ENCODE measurements around the gene COL8A1.

COL8A1 gene

DNA sequence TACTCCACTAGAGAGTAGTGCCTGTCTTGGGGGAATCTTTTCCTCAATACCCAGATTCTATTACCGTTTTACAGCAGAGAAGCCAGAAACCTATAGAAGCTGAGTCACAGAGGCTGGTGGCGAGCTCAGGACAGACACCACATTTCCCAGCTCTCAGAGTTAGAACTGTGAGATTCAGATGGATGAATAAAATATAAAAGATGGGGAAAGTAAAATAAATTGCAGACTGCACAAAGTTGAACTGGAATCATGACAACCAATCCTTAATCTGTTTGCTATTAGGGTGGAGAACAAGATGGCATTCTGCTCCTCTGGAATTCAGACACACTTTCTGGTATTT is 138.8 kb downstream of the COL8A1 start:
- no peak overlapping the region for H2AFZ ChIP-seq (ENCODE audit: low read length)
- no peak overlapping the region for H3K4me2 ChIP-seq (ENCODE audit: low read depth, low read length)
- TF ChIP-seq, protein P1, sequence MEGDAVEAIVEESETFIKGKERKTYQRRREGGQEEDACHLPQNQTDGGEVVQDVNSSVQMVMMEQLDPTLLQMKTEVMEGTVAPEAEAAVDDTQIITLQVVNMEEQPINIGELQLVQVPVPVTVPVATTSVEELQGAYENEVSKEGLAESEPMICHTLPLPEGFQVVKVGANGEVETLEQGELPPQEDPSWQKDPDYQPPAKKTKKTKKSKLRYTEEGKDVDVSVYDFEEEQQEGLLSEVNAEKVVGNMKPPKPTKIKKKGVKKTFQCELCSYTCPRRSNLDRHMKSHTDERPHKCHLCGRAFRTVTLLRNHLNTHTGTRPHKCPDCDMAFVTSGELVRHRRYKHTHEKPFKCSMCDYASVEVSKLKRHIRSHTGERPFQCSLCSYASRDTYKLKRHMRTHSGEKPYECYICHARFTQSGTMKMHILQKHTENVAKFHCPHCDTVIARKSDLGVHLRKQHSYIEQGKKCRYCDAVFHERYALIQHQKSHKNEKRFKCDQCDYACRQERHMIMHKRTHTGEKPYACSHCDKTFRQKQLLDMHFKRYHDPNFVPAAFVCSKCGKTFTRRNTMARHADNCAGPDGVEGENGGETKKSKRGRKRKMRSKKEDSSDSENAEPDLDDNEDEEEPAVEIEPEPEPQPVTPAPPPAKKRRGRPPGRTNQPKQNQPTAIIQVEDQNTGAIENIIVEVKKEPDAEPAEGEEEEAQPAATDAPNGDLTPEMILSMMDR (IDR thresholded peaks at IDR 0.05; ENCODE audit: low read length): no peak
- no peak for TF ChIP-seq EZH2 (optimal IDR thresholded peaks at IDR 0.05; ENCODE audit: low read depth, low read length)
- TF ChIP-seq EZH2phosphoT487 (IDR thresholded peaks at IDR 0.05; ENCODE audit: low read length): no peak
- no peak overlapping the region for H3K27ac ChIP-seq (ENCODE audit: low read length)
- no peak overlapping the region for H3K9ac ChIP-seq (ENCODE audit: low read length)
- H3F3A ChIP-seq (ENCODE audit: insufficient read depth, low read length): no peaks in the 10 kb centered on the region
- H3K9me2 ChIP-seq (replicated peaks; ENCODE audit: insufficient read depth, low read length): no peaks in the 10 kb centered on the region
- no peaks in the 10 kb centered on the region for H3K9me3 ChIP-seq (replicated peaks; ENCODE audit: insufficient read depth, low read length)
- no peaks in the 10 kb centered on the region for H3K36me3 ChIP-seq (replicated peaks; ENCODE audit: insufficient read depth, low read length)
- no peaks in the 10 kb centered on the region for H4K20me1 ChIP-seq (ENCODE audit: insufficient read depth, low read length)
- H3K4me1 ChIP-seq (ENCODE audit: low read length): no peaks in the 10 kb centered on the region
- H3K4me3 ChIP-seq (ENCODE audit: low read length): no peak overlapping the region
- H3K79me2 ChIP-seq (ENCODE audit: low read length): no peaks in the 10 kb centered on the region
- no peak for DNase-seq
- H3K27me3 ChIP-seq (replicated peaks; ENCODE audit: insufficient read depth, low read length): no peaks in the 10 kb centered on the region

GRCh38 chr3:99777708-99778107 is 139.3 kb downstream of the COL8A1 start:
- Histone ChIP-seq H3K4me2 (ENCODE audit: low read depth, low read length) (no peak overlapping the region), H3K4me3 (ENCODE audit: low read length) (no peak overlapping the region), H3K79me2 (ENCODE audit: low read length) (no peaks in the 10 kb centered on the region), H2AFZ (ENCODE audit: low read length) (no peak overlapping the region), H3K27ac (ENCODE audit: low read length) (no peak overlapping the region), H3K9me3 (replicated peaks; ENCODE audit: insufficient read depth, low read length) (no peaks in the 10 kb centered on the region), H3K9ac (ENCODE audit: low read length) (no peak overlapping the region), H3K36me3 (replicated peaks; ENCODE audit: insufficient read depth, low read length) (no peaks in the 10 kb centered on the region), H3F3A (ENCODE audit: insufficient read depth, low read length) (no peaks in the 10 kb centered on the region), H3K4me1 (ENCODE audit: low read length) (no peaks in the 10 kb centered on the region), H3K9me2 (replicated peaks; ENCODE audit: insufficient read depth, low read length) (no peaks in the 10 kb centered on the region), H4K20me1 (ENCODE audit: insufficient read depth, low read length) (no peaks in the 10 kb centered on the region), H3K27me3 (replicated peaks; ENCODE audit: insufficient read depth, low read length) (no peaks in the 10 kb centered on the region)
- TF ChIP-seq EZH2 (optimal IDR thresholded peaks at IDR 0.05; ENCODE audit: low read depth, low read length) (no peak), EZH2phosphoT487 (IDR thresholded peaks at IDR 0.05; ENCODE audit: low read length) (no peak)
- TF ChIP-seq, protein P1 (IDR thresholded peaks at IDR 0.05; ENCODE audit: low read length): no peak
- DNase-seq: no peak

DNA sequence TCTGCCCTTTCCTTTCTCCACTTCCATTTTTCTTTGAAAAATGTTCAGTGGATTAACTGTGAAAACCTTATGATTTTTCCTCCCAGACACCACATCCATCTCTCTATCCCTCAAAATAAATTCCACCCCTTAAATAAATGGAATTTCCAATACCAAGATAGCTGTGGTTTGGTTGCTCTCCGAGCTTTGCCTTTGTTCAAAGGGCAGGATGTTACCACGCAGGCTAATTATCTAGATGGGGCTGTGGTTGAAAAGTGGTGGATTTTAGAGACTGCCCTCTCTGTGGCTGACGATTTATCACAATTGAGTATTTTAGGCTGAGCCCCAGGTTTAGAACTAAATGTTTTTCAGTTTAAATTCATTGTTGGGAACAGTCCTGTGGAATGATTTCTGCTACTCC is 142.4 kb downstream of the COL8A1 start:
- H3K36me3 ChIP-seq (replicated peaks; ENCODE audit: insufficient read depth, low read length): no peaks in the 10 kb centered on the region
- H3K9me2 ChIP-seq (replicated peaks; ENCODE audit: insufficient read depth, low read length): no peaks in the 10 kb centered on the region
- TF ChIP-seq, protein P1 (IDR thresholded peaks at IDR 0.05; ENCODE audit: low read length): no peak
- no peak for TF ChIP-seq EZH2 (optimal IDR thresholded peaks at IDR 0.05; ENCODE audit: low read depth, low read length)
- TF ChIP-seq EZH2phosphoT487 (IDR thresholded peaks at IDR 0.05; ENCODE audit: low read length): no peak
- H3K4me3 ChIP-seq (ENCODE audit: low read length): no peak overlapping the region
- no peak overlapping the region for H3K4me2 ChIP-seq (ENCODE audit: low read depth, low read length)
- H4K20me1 ChIP-seq (ENCODE audit: insufficient read depth, low read length): no peaks in the 10 kb centered on the region
- no peak overlapping the region for H3K9ac ChIP-seq (ENCODE audit: low read length)
- no peak overlapping the region for H3K27ac ChIP-seq (ENCODE audit: low read length)
- no peaks in the 10 kb centered on the region for H3K79me2 ChIP-seq (ENCODE audit: low read length)
- DNase-seq: no peak
- H3K4me1 ChIP-seq (ENCODE audit: low read length): no peaks in the 10 kb centered on the region
- H3F3A ChIP-seq (ENCODE audit: insufficient read depth, low read length): no peaks in the 10 kb centered on the region
- no peak overlapping the region for H2AFZ ChIP-seq (ENCODE audit: low read length)
- no peaks in the 10 kb centered on the region for H3K27me3 ChIP-seq (replicated peaks; ENCODE audit: insufficient read depth, low read length)
- H3K9me3 ChIP-seq (replicated peaks; ENCODE audit: insufficient read depth, low read length): no peaks in the 10 kb centered on the region
